ENCODE measurements around the gene KLHDC7B.

KLHDC7B gene

DNA sequence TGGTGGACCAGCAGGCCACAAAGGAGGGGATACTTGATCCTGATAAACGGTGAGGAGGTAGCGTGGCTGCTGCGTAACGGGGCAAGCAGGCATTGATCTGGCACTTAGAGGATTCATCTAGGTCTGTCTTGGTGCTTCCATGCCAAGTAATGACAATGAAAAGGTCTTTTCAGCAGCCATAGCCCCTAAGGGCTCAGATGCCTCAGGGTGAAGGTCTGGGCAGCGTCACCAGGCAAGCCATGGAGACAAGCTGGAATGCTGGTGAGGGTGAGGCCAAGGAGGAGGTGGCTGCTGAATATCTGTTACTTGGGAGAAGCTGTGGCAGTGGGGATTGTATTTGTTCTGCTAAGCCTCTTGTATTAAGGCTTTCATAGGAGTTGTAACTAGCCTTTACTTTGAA, 41.7 kb downstream of the KLHDC7B start:
- DNase-seq (ENCODE audit: low read depth in 2 of 2) = no peak

DNA sequence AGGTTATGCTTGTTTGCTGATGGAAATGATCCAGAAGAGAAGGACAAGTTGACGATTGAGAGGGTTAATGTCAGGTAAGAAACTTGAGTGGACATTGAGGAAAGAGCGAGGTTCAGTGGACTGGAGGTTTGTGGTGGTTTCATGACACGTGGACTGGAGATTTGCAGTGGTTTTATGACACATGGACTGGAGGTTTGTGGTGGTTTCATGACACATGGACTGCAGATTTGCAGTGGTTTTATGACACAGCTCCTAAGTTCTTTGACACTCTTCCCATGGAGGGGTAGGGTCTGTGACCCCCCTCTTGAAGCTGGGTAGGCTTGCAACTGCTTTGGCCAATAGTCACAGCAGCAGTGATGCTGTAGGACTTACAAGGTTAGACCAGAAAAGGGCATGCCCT, 49.5 kb downstream of the KLHDC7B start:
- no peak for DNase-seq (ENCODE audit: low read depth in 2 of 2)

DNA sequence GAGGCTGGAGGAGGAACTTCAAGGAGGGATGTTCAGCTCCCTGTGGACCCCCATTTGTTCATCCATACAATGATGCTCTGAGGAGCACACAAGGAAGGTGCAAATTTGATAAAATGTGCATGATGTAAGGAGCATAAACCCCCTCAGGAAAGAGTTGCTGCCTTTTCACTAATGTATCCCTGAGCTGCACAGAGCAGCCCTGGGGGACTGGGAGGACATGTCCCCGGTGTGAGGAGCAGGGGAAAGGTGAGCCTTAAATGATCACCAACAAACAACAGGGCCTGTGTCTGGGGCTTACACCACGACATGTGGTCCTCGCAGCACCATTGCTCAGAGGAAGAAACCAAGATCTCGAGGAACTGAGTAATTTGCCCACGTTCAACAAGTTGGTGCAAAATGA, 51.4 kb downstream of the KLHDC7B start:
- DNase-seq (ENCODE audit: low read depth in 2 of 2) = no peak

DNA sequence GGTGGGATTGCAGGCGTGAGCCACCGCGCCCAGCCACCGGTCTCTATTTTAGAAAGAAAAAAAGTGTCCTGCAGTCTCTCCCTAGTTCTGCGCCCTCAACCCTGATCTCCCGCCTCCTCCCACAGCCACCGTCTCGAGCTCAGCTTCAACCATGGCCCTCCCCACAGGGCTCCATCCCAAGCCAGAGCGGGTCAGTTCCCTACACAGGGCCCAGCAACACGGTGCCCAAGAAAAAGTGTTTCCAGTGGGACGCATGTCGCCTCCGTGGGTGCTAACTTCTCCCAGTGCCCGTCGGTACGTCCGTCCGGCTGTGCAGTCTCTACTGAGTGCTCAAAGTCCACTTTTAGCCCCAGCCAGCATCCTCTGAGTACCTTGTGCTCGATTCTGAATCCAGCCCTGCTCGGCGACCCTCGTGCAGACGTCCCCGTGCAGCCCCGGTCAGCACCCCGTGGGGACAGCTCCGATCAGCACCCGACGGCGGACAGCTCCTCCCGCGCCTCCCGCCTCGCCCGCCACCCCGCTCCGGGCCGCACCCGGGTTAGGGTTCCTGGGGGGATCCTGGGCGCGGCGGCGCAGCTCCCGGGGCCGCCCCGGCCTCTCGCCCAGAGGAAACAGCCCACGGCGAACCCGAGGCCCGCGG, 54.2 kb downstream of the KLHDC7B start:
- peak in 1 of 2 donors; percentile 39 for DNase-seq (ENCODE audit: low read depth in 2 of 2)

DNA sequence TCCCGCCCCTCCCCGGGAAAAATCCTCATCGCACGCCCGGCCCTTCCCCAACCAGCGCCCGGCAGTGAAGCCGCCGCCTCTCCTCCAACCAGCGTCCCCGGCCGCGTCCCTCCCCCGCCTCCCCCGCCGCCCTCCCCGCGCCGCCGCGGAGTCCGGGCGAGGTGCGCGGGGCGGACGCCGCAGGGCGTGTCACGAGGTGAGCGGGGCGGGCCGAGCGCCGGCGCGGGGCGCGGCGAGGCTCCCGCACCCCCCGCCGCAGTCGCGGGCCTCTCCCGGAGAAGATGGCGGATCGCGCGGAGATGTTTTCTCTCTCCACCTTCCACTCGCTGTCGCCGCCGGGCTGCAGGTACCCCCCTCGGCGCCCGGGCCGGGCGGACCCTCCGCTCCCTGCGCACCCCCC, 54.8 kb downstream of the KLHDC7B start, which contains the start of gene MAPK8IP2:
Gene MAPK8IP2, plus strand, starts transcription at position 256 of the 400 bp plus-strand sequence. Its CDS starts 26 bp downstream, at position 282.
- no peak for DNase-seq (ENCODE audit: low read depth in 2 of 2)

Data from stimulated activated CD4-positive, alpha-beta T cell treated with anti-CD3 and anti-CD28 coated beads, Interleukin-15, amount 100 ng/mL, for 48 hours (primary cell).